Fibroblast of skin of left biceps (primary cell): ENCODE results near the gene ZC3H12D.

ENCODE experiments used
- DNase-seq, 2 experiments: peaks; one replicate each; pipeline ENCODE4 v3.0.0-alpha.2; 2013; ENCODE audit warnings: low read depth in 2 of 2

ZC3H12D gene

GRCh38 chr6:149414009-149414408 is 70.8 kb downstream of the ZC3H12D start:
- DNase-seq: no peak

DNA sequence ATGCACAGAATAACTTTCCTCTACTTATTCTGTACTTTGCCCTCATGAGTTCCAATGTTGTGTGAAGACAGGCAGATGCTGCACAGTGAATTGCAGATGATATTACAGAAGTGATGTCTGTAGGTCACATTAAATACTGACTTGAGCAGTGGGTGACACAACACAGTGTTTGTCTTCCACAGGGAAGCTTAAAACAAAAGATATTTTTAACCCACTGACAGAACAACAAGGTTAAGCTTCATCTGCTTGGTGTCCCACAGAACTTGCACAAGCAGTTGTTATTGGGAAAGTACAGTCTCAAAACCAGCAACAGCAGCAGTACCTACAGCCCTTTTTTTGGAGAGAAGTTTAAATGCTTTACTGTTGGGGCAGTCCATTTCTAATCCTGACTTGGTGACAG is 74.3 kb downstream of the ZC3H12D start:
- no peak for DNase-seq

GRCh38 chr6:149409617-149410016 is 75.2 kb downstream of the ZC3H12D start:
- DNase-seq: no peak

- peak in 1 of 2 experiments; percentile 15 for DNase-seq
These were observed 78.7 kb downstream of the ZC3H12D start for GRCh38 chr6:149405823-149406765.

- no peak for DNase-seq
These were observed 81.3 kb downstream of the ZC3H12D start for GRCh38 chr6:149403534-149403933.

- no peak for DNase-seq
These were observed 84.8 kb downstream of the ZC3H12D start, which contains the start of gene SUMO4 for GRCh38 chr6:149400050-149400449. SUMO4 (plus strand) TSS chr6:149400262; CDS start chr6:149400392, 130 bp downstream.

- no peak for DNase-seq
These were observed 87.4 kb downstream of the ZC3H12D start for GRCh38 chr6:149397384-149397783.
